OCI-LY3 (cell line): ENCODE data around the gene MAL.

Experiments
- H2AFZ ChIP-seq: fragments of 200-600, 300-600 bp; shearing (Covaris generic); 2 replicates; pipeline ENCODE4 v1.6.0; 2014; ENCODE audit warnings: antibody characterized with exemption, low read depth, low read length
- H3K27ac ChIP-seq: fragments of 200-600, 300-600 bp; sonication (generic); 2 replicates; pipeline ENCODE4 v1.5.1; 2014; ENCODE audit warnings: mild to moderate bottlenecking, low read length, moderate library complexity, mixed read lengths
- H3K27me3 ChIP-seq: fragments of 200-600, 300-600 bp; sonication (generic); 2 replicates; pipeline ENCODE4 v1.6.1; 2014; ENCODE audit warnings: low read depth, low read length, mixed read lengths
- H3K36me3 ChIP-seq: fragments of 200-600, 300-600 bp; sonication (generic); replicated peaks from 2 replicates; pipeline ENCODE3; 2014; ENCODE audit warnings: low read depth, low read length, mixed read lengths
- H3K4me1 ChIP-seq: fragments of 300-600, 200-600 bp; sonication (generic); 2 replicates; pipeline ENCODE4 v1.6.1; 2014; ENCODE audit warnings: low read length, mixed read lengths
- H3K4me2 ChIP-seq: fragments of 200-600, 300-600 bp; sonication (generic); 2 replicates; pipeline ENCODE4 v1.6.1; 2014; ENCODE audit warnings: low read length, mixed read lengths
- H3K4me3 ChIP-seq: fragments of 300-600, 200-600 bp; sonication (generic); 2 replicates; pipeline ENCODE4 v1.5.1; 2014; ENCODE audit warnings: antibody characterized with exemption, mild to moderate bottlenecking, low read length, moderate library complexity
- H3K79me2 ChIP-seq: fragments of 300-600, 200-600 bp; shearing (Covaris generic); 2 replicates; pipeline ENCODE4 v1.6.1; 2014; ENCODE audit warnings: mild to moderate bottlenecking, low read length, mixed read lengths
- H3K9ac ChIP-seq: fragments of 300-600, 200-600 bp; shearing (Covaris generic); 2 replicates; pipeline ENCODE4 v1.6.0; 2014; ENCODE audit warnings: mild to moderate bottlenecking, low read length, moderate library complexity
- H3K9me3 ChIP-seq: fragments of 200-600, 300-600 bp; shearing (Covaris generic); 2 replicates; pipeline ENCODE4 v1.6.1; 2014; ENCODE audit warnings: low read length, mixed read lengths; ENCODE audit not compliant: insufficient read depth
- H4K20me1 ChIP-seq: fragments of 200-600, 300-600 bp; sonication (generic); 2 replicates; pipeline ENCODE4 v1.6.1; 2016; ENCODE audit warnings: low read length, mixed read lengths; ENCODE audit not compliant: insufficient read depth
- EZH2phosphoT487 ChIP-seq: fragments of 200-600 bp; shearing (Covaris generic); IDR thresholded peaks from 2 replicates; pipeline ENCODE4 v1.6.1; 2018; ENCODE audit warnings: antibody characterized with exemption, mixed run types, low read depth
- TF ChIP-seq, protein P1 (sequence below): fragments of 200-600, 300-600 bp; sonication (generic); IDR thresholded peaks from 2 replicates; pipeline ENCODE4 v1.5.1; 2014; ENCODE audit warnings: antibody characterized with exemption, low read length, low read depth

The MAL gene

DNA sequence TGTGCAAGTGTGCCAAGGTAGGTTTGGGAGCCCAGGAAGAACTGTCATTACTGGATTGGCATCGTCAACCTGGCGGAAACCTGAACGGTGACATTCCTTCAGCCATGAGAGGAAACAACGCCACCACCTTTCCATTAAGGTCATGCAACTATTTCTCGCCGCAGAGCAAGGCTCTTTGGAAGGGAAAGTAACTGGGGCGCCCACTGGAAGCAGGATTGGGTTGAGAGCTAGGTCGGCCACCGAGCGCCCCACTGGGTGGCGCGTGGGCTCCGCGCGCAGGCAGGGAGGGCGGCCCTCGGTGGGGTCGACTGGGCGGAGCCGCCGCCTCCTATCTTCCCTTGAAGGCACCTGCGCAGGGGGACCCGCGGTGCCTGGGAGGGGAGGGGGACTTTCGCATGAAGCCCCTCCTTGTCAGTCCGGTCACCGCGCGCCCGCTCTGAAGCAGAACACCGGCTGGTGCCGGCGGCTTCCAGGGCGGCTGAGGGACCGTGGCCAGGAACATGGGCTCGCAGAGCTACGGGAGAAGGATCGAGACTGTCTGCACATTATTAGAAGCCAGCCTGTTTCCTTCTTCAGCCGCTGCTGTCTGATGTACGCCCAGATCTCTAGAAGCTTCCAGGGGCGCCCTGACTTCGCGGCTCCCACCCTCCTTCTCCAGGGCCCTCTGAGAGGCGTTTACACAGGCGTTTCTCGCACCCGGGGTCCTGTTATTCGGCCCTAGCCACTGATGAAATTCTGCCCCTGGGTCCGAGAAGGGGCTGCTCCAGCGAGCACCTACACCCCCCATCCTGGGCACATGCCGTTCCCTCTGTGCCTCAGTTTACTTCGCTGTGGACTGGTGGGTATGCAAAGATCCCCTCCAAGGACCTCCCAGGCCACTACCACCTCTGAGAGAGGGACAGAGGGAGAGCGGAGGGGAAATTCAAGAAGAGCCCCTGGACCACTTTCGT, 27.3 kb upstream of the MAL start:
- Histone ChIP-seq H3K9me3 (no peaks in the 10 kb centered on the region), H2AFZ (no peak overlapping the region), H4K20me1 (no peaks in the 10 kb centered on the region), H3K79me2 (no peaks in the 10 kb centered on the region), H3K4me1 (no peaks in the 10 kb centered on the region), H3K4me2 (no peak overlapping the region), H3K27me3 (no peaks in the 10 kb centered on the region), H3K9ac (no peak overlapping the region), H3K27ac (no peak overlapping the region), H3K36me3 (no peaks in the 10 kb centered on the region), H3K4me3 (no peak overlapping the region)
- no peak for TF ChIP-seq EZH2phosphoT487
- TF ChIP-seq, protein P1, sequence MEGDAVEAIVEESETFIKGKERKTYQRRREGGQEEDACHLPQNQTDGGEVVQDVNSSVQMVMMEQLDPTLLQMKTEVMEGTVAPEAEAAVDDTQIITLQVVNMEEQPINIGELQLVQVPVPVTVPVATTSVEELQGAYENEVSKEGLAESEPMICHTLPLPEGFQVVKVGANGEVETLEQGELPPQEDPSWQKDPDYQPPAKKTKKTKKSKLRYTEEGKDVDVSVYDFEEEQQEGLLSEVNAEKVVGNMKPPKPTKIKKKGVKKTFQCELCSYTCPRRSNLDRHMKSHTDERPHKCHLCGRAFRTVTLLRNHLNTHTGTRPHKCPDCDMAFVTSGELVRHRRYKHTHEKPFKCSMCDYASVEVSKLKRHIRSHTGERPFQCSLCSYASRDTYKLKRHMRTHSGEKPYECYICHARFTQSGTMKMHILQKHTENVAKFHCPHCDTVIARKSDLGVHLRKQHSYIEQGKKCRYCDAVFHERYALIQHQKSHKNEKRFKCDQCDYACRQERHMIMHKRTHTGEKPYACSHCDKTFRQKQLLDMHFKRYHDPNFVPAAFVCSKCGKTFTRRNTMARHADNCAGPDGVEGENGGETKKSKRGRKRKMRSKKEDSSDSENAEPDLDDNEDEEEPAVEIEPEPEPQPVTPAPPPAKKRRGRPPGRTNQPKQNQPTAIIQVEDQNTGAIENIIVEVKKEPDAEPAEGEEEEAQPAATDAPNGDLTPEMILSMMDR = no peak

DNA sequence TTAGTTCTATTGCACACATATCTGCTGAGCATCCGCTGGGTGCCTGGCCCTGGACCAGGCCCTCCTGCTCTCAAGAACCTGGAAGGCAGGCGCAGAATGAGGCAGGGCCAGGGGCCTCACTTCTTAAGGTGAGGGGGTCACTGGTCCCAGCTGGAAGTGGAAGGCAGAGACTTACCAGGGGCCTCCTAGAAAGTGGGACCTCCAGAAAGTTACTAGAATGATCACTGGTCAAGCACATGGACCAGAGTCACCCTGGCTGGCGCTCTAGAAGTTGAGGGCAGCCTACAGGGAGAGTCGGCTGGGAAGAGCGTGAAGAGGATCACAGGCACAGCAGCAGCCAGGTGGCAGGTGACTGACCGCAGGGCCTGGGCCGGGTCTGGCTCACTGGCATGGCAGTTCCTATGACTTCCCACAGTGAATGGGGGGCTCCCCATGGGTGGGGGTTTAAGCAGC, 26.1 kb upstream of the MAL start:
- Histone ChIP-seq H3K4me1 (no peaks in the 10 kb centered on the region), H3K36me3 (no peaks in the 10 kb centered on the region), H3K79me2 (no peaks in the 10 kb centered on the region), H3K27me3 (no peaks in the 10 kb centered on the region), H3K4me3 (no peak overlapping the region), H3K9ac (no peak overlapping the region), H2AFZ (no peak overlapping the region), H3K27ac (no peak overlapping the region), H4K20me1 (no peaks in the 10 kb centered on the region), H3K9me3 (no peaks in the 10 kb centered on the region), H3K4me2 (no peak overlapping the region)
- TF ChIP-seq, protein P1 = no peak
- no peak for TF ChIP-seq EZH2phosphoT487

DNA sequence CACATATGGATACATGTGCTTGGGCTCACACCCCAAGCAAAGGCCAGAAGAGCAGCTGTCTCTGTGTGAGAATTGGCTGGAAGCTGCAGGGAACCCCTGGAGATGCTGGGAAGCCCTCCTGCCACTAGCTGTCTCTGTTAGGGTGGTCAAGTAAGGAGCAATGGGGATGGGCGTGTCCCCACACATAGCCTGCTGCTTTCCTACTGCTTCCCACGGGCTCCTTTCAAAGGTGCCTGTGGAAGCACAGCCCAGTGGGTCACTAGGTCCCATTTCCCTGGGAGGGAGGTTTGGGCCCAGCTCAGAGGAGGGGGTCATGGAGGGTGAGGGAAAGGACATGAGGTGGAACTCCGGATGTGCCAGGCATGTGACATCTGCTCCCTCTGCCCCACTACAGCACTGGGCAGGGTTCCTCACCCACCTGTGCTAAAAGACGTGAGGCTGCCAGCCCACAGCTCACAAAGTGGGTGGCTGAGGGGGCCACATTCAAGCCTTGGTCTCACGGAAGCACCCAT, 24.4 kb upstream of the MAL start:
- no peaks in the 10 kb centered on the region for H3K36me3 ChIP-seq
- H3K4me3 ChIP-seq = no peak overlapping the region
- H3K79me2 ChIP-seq = no peaks in the 10 kb centered on the region
- no peak overlapping the region for H3K4me2 ChIP-seq
- no peak overlapping the region for H3K27ac ChIP-seq
- H3K4me1 ChIP-seq = no peaks in the 10 kb centered on the region
- no peaks in the 10 kb centered on the region for H4K20me1 ChIP-seq
- H2AFZ ChIP-seq = no peak overlapping the region
- H3K27me3 ChIP-seq = no peaks in the 10 kb centered on the region
- no peaks in the 10 kb centered on the region for H3K9me3 ChIP-seq
- no peak overlapping the region for H3K9ac ChIP-seq
- TF ChIP-seq, protein P1 = no peak
- no peak for TF ChIP-seq EZH2phosphoT487

DNA sequence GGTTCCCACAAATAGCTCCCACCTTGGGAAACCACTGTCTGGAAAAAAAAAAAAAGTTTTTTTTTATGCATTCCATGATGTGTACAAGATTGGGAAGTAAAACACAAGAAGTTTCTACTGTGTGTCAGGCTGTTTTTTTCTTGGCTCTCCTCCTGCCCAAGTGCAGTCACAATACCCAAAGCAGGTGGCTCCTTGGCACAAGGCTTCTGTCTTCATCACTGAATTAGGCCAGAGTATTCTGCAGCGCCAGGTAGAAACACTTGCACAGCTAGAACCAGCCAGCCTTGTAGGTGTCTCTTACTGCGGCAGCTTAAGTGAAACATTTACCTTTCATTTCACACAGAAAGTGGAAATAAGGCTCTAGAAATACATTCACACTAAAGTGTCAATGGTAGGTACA, 23.8 kb upstream of the MAL start:
- Histone ChIP-seq H3K9me3 (no peaks in the 10 kb centered on the region), H3K4me2 (no peak overlapping the region), H3K27me3 (no peaks in the 10 kb centered on the region), H3K79me2 (no peaks in the 10 kb centered on the region), H3K4me1 (no peaks in the 10 kb centered on the region), H2AFZ (no peak overlapping the region), H4K20me1 (no peaks in the 10 kb centered on the region), H3K27ac (no peak overlapping the region), H3K36me3 (no peaks in the 10 kb centered on the region), H3K9ac (no peak overlapping the region), H3K4me3 (no peak overlapping the region)
- TF ChIP-seq, protein P1 = no peak
- TF ChIP-seq EZH2phosphoT487 = no peak
